HepG2 (cell line): ENCODE data around the gene CLDN9. TPM values are rescaled to one million over a fixed set of nuclear protein-coding genes. Genes with fewer than 3 reads are reported as not detected.
A peak's percentile ranks its signal among the peaks of the same experiment; 100 is the strongest.

Experiments used
- KDM5B ChIP-seq: sonication (generic); formaldehyde crosslinking; IDR thresholded peaks from 2 replicates; pipeline ENCODE4 v1.4.0; 2020; ENCODE audit warnings: missing genetic modification reagents, mild to moderate bottlenecking, borderline replicate concordance
- KMT2A ChIP-seq: sonication (generic); formaldehyde crosslinking; IDR thresholded peaks from 2 replicates; pipeline ENCODE4 v1.4.0; 2020; ENCODE audit warnings: missing genetic modification reagents
- NFE2L1 ChIP-seq: sonication (generic); formaldehyde crosslinking; IDR thresholded peaks from 2 replicates; pipeline ENCODE4 v1.4.0; 2020; ENCODE audit warnings: missing genetic modification reagents, mild to moderate bottlenecking, borderline replicate concordance
- NFKB2 ChIP-seq: sonication (generic); formaldehyde crosslinking; IDR thresholded peaks from 2 replicates; pipeline ENCODE4 v1.4.0; 2020; ENCODE audit warnings: missing genetic modification reagents, borderline replicate concordance
- PHF20 ChIP-seq: sonication (generic); formaldehyde crosslinking; IDR thresholded peaks from 2 replicates; pipeline ENCODE4 v1.5.0; 2020; ENCODE audit warnings: mild to moderate bottlenecking, missing genetic modification reagents
- PHF8 ChIP-seq: sonication (generic); formaldehyde crosslinking; IDR thresholded peaks from 2 replicates; pipeline ENCODE4 v1.5.0; 2020; ENCODE audit warnings: missing genetic modification reagents
- TARDBP ChIP-seq: sonication (generic); formaldehyde crosslinking; IDR thresholded peaks from 2 replicates; pipeline ENCODE4 v1.8.0; 2022; ENCODE audit warnings: mild to moderate bottlenecking, missing genetic modification reagents
- THYN1 ChIP-seq: sonication (generic); formaldehyde crosslinking; IDR thresholded peaks from 2 replicates; pipeline ENCODE4 v1.8.1; 2023; ENCODE audit warnings: low read depth, mild to moderate bottlenecking, moderate library complexity, missing genetic modification reagents, borderline replicate concordance
- ZFP1 ChIP-seq: IDR thresholded peaks from 2 replicates; pipeline ENCODE4 v1.6.1; 2016
- ZNF24 ChIP-seq: fragments of 450-650 bp; IDR thresholded peaks from 2 replicates; pipeline ENCODE4 v1.6.1; 2017; ENCODE audit warnings: antibody characterized with exemption, mild to moderate bottlenecking
- ZNF343 ChIP-seq: sonication (generic); formaldehyde crosslinking; IDR thresholded peaks from 2 replicates; pipeline ENCODE4 v1.4.0; 2020; ENCODE audit warnings: mild to moderate bottlenecking, missing genetic modification reagents
- ZNF430 ChIP-seq: sonication (generic); formaldehyde crosslinking; IDR thresholded peaks from 2 replicates; pipeline ENCODE4 v1.9.0; 2021; ENCODE audit warnings: mild to moderate bottlenecking, missing genetic modification reagents
- ZNF598 ChIP-seq: sonication (generic); formaldehyde crosslinking; IDR thresholded peaks from 2 replicates; pipeline ENCODE4 v1.5.1; 2020; ENCODE audit warnings: mild to moderate bottlenecking, missing genetic modification reagents, borderline replicate concordance
- ZNF766 ChIP-seq: sonication (generic); formaldehyde crosslinking; IDR thresholded peaks from 2 replicates; pipeline ENCODE4 v1.5.0; 2020; ENCODE audit warnings: missing genetic modification reagents, borderline replicate concordance
- polyA plus RNA-seq, 8 experiments: library from polyadenylated mRNA; depleted of rRNA in 3 of 8; stranded (reverse) in 7 of 8; unstranded in 1 of 8; fragments of >200 nt; fragmentation: Illumina TruSeq in 4 of 8; extraction: Trizol in 4 of 8; gene quantifications; 2 replicates each; pipeline versions ENCODE4 v1.2.1 to v1.2.3, GENCODE V29; 2011 to 2016; ENCODE audit warnings: low read depth in 4 of 8, missing spikeins in 1 of 8, mixed read lengths in 1 of 8; ENCODE audit not compliant: insufficient read depth in 1 of 8
- total RNA-seq, 5 experiments: library from RNA; depleted of rRNA; stranded (reverse); fragments of >200 nt; fragmentation: Illumina TruSeq; extraction: Trizol; gene quantifications; 2 replicates each; pipeline ENCODE4 v1.2.3, GENCODE V29; 2016; ENCODE audit warnings: low read depth in 1 of 5
- TF ChIP-seq, protein P1 (sequence below), 2 experiments: sonication (generic) in 1 of 2; formaldehyde crosslinking in 1 of 2; IDR thresholded peaks; 2 replicates each; pipeline versions ENCODE4 v1.4.0 to v1.6.1; 2016 to 2020; ENCODE audit warnings: borderline replicate concordance in 1 of 2, low read depth in 1 of 2, mild to moderate bottlenecking in 1 of 2, missing genetic modification reagents in 1 of 2
- TF ChIP-seq, protein P2 (sequence below): IDR thresholded peaks from 2 replicates; pipeline ENCODE4 v1.6.1; 2016; ENCODE audit warnings: low read depth, control low read depth
- TF ChIP-seq, protein P3 (sequence below): sonication (generic); formaldehyde crosslinking; IDR thresholded peaks from 2 replicates; pipeline ENCODE4 v1.5.0; 2020; ENCODE audit warnings: mild to moderate bottlenecking, missing genetic modification reagents, borderline replicate concordance
- TF ChIP-seq, protein P4 (sequence below): sonication (generic); formaldehyde crosslinking; IDR thresholded peaks from 2 replicates; pipeline ENCODE4 v1.4.0; 2020; ENCODE audit warnings: mild to moderate bottlenecking, missing genetic modification reagents

The CLDN9 gene
- total and polyA plus RNA-seq, 2 of the 13 experiments (the other 11 are each of a cell fraction or from before 2014, with no cell fraction given): 0.15 to 0.26 TPM

- TF ChIP-seq THYN1 (no peak), ZFP1 (CRISPR knock-in tag) (no peak), ZNF430 (CRISPR knock-in tag) (no peak), ZNF343 (CRISPR knock-in tag) (peak; percentile 52; the same call in 1 of the 2 replicates), TARDBP (peak; percentile 59; the same call in 1 of the 2 replicates), ZNF598 (CRISPR knock-in tag) (no peak), PHF8 (CRISPR knock-in tag) (peak; percentile 57), KDM5B (CRISPR knock-in tag) (peak; percentile 38), NFKB2 (CRISPR knock-in tag) (peak; percentile 69; the same call in 1 of the 2 replicates), PHF20 (CRISPR knock-in tag) (peak; percentile 22; the same call in 1 of the 2 replicates), ZNF766 (no peak), NFE2L1 (CRISPR knock-in tag) (0 out of 2 replicates have a peak, but pooled peaks have one; percentile 47), KMT2A (CRISPR knock-in tag) (no peak), ZNF24 (no peak)
- TF ChIP-seq, protein P1, sequence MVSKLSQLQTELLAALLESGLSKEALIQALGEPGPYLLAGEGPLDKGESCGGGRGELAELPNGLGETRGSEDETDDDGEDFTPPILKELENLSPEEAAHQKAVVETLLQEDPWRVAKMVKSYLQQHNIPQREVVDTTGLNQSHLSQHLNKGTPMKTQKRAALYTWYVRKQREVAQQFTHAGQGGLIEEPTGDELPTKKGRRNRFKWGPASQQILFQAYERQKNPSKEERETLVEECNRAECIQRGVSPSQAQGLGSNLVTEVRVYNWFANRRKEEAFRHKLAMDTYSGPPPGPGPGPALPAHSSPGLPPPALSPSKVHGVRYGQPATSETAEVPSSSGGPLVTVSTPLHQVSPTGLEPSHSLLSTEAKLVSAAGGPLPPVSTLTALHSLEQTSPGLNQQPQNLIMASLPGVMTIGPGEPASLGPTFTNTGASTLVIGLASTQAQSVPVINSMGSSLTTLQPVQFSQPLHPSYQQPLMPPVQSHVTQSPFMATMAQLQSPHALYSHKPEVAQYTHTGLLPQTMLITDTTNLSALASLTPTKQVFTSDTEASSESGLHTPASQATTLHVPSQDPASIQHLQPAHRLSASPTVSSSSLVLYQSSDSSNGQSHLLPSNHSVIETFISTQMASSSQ (IDR thresholded peaks at IDR 0.05; ENCODE audit: low read depth): 0 out of 2 replicates have a peak, but pooled peaks have one; percentile 23
- TF ChIP-seq, protein P1 (CRISPR knock-in tag; IDR thresholded peaks at IDR 0.05; ENCODE audit: borderline replicate concordance): peak; percentile 54; the same call in 1 of the 2 replicates
- TF ChIP-seq, protein P2, sequence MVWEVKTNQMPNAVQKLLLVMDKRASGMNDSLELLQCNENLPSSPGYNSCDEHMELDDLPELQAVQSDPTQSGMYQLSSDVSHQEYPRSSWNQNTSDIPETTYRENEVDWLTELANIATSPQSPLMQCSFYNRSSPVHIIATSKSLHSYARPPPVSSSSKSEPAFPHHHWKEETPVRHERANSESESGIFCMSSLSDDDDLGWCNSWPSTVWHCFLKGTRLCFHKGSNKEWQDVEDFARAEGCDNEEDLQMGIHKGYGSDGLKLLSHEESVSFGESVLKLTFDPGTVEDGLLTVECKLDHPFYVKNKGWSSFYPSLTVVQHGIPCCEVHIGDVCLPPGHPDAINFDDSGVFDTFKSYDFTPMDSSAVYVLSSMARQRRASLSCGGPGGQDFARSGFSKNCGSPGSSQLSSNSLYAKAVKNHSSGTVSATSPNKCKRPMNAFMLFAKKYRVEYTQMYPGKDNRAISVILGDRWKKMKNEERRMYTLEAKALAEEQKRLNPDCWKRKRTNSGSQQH (CRISPR knock-in tag): no peak
- TF ChIP-seq, protein P3, sequence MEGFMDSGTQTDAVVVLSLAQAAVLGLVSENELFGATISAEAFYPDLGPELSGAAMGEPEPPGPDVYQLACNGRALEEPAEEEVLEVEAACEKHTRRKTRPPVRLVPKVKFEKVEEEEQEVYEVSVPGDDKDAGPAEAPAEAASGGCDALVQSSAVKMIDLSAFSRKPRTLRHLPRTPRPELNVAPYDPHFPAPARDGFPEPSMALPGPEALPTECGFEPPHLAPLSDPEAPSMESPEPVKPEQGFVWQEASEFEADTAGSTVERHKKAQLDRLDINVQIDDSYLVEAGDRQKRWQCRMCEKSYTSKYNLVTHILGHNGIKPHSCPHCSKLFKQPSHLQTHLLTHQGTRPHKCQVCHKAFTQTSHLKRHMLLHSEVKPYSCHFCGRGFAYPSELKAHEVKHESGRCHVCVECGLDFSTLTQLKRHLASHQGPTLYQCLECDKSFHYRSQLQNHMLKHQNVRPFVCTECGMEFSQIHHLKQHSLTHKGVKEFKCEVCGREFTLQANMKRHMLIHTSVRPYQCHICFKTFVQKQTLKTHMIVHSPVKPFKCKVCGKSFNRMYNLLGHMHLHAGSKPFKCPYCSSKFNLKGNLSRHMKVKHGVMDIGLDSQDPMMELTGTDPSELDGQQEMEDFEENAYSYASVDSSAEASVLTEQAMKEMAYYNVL (CRISPR knock-in tag): peak; percentile 12
- TF ChIP-seq, protein P4, sequence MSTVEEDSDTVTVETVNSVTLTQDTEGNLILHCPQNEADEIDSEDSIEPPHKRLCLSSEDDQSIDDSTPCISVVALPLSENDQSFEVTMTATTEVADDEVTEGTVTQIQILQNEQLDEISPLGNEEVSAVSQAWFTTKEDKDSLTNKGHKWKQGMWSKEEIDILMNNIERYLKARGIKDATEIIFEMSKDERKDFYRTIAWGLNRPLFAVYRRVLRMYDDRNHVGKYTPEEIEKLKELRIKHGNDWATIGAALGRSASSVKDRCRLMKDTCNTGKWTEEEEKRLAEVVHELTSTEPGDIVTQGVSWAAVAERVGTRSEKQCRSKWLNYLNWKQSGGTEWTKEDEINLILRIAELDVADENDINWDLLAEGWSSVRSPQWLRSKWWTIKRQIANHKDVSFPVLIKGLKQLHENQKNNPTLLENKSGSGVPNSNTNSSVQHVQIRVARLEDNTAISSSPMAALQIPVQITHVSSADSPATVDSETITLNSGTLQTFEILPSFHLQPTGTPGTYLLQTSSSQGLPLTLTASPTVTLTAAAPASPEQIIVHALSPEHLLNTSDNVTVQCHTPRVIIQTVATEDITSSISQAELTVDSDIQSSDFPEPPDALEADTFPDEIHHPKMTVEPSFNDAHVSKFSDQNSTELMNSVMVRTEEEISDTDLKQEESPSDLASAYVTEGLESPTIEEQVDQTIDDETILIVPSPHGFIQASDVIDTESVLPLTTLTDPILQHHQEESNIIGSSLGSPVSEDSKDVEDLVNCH (CRISPR knock-in tag): no peak
Measured at GRCh38 chr16:3020604-3021448, 8.1 kb downstream of the CLDN9 start (continued).
